MM.1S (cell line): ENCODE data around the gene BLCAP.

Experiments used
- CTCF ChIP-seq: fragments of 300-600 bp; sonication (generic); IDR thresholded peaks from 2 replicates; pipeline ENCODE4 v1.5.1; 2016; ENCODE audit warnings: antibody characterized with exemption, low read length, mixed read lengths
- EZH2 ChIP-seq: fragments of 300-600 bp; sonication (generic); optimal IDR thresholded peaks from 2 replicates; pipeline ENCODE3; 2017; ENCODE audit warnings: low read depth, mild to moderate bottlenecking, antibody characterized with exemption, low read length, mixed read lengths
- EZH2phosphoT487 ChIP-seq: fragments of 300-600 bp; sonication (generic); IDR thresholded peaks from 2 replicates; pipeline ENCODE4 v1.6.1; 2018; ENCODE audit warnings: antibody characterized with exemption, low read length

- no peak for TF ChIP-seq CTCF
- no peak for TF ChIP-seq EZH2phosphoT487
- no peak for TF ChIP-seq EZH2
Observed at GRCh38 chr20:37492945-37493344, 34.7 kb downstream of the BLCAP start.
